Measurements from ENCODE around the gene SDF2L1. TPM values are rescaled to one million over a fixed set of nuclear protein-coding genes. Genes with fewer than 3 reads are reported as not detected.

SDF2L1 gene
- total and polyA plus RNA-seq, 2 of the 13 experiments (the other 11 are each of a cell fraction or from before 2014, with no cell fraction given), result 18.0 to 57.4 TPM

DNA sequence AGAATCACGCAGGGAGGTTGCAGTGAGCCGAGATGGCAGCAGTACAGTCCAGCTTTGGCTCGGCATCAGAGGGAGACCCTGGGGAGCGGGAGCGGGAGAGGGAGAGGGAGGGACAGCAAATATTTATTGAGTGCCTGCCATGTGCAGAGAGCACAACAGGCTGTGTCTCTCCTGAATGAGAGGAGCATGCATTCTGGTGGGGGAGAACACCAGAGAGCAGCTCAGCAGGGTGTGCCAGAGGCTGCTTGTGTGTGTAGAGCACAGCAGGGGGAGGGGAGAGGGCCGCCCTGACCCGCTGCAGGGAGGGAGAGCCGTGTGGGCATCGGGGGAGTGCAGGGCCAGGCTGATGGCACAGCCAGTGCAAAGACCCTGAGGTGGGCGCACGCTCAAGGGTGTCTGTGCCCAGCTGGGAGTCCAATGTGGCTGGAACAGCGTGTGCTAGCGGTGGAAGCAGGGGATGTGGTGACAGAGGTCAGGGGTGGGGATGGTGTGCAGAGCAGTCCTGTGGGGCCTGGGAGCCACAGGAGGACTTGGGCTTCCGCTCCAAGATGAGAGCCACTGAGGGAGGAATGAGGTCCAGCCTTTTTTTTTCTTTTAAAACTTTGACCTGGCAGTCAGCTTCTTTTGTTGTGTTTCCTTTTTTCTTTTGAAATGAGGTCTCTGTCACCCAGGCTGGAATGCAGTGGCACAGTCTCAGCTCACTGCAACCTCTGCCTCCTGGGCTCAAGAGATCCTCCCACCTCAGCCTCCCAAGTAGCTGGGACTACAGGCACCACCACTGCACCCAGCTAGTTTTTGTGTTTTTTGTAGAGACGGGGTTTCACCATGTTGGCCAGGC is 35.7 kb downstream of the SDF2L1 start (continued):
- TF ChIP-seq, protein P1, sequence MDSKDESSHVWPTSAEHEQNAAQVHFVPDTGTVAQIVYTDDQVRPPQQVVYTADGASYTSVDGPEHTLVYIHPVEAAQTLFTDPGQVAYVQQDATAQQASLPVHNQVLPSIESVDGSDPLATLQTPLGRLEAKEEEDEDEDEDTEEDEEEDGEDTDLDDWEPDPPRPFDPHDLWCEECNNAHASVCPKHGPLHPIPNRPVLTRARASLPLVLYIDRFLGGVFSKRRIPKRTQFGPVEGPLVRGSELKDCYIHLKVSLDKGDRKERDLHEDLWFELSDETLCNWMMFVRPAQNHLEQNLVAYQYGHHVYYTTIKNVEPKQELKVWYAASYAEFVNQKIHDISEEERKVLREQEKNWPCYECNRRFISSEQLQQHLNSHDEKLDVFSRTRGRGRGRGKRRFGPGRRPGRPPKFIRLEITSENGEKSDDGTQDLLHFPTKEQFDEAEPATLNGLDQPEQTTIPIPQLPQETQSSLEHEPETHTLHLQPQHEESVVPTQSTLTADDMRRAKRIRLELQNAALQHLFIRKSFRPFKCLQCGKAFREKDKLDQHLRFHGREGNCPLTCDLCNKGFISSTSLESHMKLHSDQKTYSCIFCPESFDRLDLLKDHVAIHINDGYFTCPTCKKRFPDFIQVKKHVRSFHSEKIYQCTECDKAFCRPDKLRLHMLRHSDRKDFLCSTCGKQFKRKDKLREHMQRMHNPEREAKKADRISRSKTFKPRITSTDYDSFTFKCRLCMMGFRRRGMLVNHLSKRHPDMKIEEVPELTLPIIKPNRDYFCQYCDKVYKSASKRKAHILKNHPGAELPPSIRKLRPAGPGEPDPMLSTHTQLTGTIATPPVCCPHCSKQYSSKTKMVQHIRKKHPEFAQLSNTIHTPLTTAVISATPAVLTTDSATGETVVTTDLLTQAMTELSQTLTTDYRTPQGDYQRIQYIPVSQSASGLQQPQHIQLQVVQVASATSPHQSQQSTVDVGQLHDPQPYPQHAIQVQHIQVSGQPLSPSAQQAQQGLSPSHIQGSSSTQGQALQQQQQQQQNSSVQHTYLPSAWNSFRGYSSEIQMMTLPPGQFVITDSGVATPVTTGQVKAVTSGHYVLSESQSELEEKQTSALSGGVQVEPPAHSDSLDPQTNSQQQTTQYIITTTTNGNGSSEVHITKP (CRISPR knock-in tag; IDR thresholded peaks at IDR 0.05; ENCODE audit: low read depth), result 0 out of 2 replicates have a peak, but pooled peaks have one; percentile 22
- TF ChIP-seq SMARCC2 (IDR thresholded peaks at IDR 0.05), result no peak
- TF ChIP-seq ISX (CRISPR knock-in tag; conservative IDR thresholded peaks at IDR 0.05), result no peak
- 0 out of 2 replicates have a peak, but pooled peaks have one; percentile 47 for TF ChIP-seq KDM3A (CRISPR knock-in tag; IDR thresholded peaks at IDR 0.05; ENCODE audit: low read depth)
- TF ChIP-seq PRPF4 (IDR thresholded peaks at IDR 0.05; ENCODE audit: low read depth, low read length, poor library complexity, severe bottlenecking), result no peak
- no peak for TF ChIP-seq ZNF597 (CRISPR knock-in tag; IDR thresholded peaks at IDR 0.05)
- TF ChIP-seq, protein P2, sequence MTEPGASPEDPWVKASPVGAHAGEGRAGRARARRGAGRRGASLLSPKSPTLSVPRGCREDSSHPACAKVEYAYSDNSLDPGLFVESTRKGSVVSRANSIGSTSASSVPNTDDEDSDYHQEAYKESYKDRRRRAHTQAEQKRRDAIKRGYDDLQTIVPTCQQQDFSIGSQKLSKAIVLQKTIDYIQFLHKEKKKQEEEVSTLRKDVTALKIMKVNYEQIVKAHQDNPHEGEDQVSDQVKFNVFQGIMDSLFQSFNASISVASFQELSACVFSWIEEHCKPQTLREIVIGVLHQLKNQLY (CRISPR knock-in tag; IDR thresholded peaks at IDR 0.05), result peak; percentile 70
- TF ChIP-seq NR0B2 (CRISPR knock-in tag; IDR thresholded peaks at IDR 0.05), result no peak
- peak; percentile 36; the same call in 1 of the 2 replicates for TF ChIP-seq RBFOX2 (IDR thresholded peaks at IDR 0.05; ENCODE audit: low read depth, low read length)
- TF ChIP-seq ZFX (CRISPR knock-in tag; IDR thresholded peaks at IDR 0.05; ENCODE audit: low read depth), result peak; percentile 35; the same call in 1 of the 2 replicates
- no peak for TF ChIP-seq EHMT2 (IDR thresholded peaks at IDR 0.05; ENCODE audit: borderline replicate concordance, low read depth, low read length)
- peak; percentile 76; the same call in 1 of the 2 replicates for TF ChIP-seq RBAK (CRISPR knock-in tag; IDR thresholded peaks at IDR 0.05)
- TF ChIP-seq ATF4 (CRISPR knock-in tag; IDR thresholded peaks at IDR 0.05), result no peak
- TF ChIP-seq ZBTB46 (CRISPR knock-in tag; IDR thresholded peaks at IDR 0.05; ENCODE audit: borderline replicate concordance), result no peak
- TF ChIP-seq, protein P3, sequence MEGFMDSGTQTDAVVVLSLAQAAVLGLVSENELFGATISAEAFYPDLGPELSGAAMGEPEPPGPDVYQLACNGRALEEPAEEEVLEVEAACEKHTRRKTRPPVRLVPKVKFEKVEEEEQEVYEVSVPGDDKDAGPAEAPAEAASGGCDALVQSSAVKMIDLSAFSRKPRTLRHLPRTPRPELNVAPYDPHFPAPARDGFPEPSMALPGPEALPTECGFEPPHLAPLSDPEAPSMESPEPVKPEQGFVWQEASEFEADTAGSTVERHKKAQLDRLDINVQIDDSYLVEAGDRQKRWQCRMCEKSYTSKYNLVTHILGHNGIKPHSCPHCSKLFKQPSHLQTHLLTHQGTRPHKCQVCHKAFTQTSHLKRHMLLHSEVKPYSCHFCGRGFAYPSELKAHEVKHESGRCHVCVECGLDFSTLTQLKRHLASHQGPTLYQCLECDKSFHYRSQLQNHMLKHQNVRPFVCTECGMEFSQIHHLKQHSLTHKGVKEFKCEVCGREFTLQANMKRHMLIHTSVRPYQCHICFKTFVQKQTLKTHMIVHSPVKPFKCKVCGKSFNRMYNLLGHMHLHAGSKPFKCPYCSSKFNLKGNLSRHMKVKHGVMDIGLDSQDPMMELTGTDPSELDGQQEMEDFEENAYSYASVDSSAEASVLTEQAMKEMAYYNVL (CRISPR knock-in tag; IDR thresholded peaks at IDR 0.05; ENCODE audit: borderline replicate concordance), result peak; percentile 58; the same call in 1 of the 2 replicates
- no peak for TF ChIP-seq ZNF33B (CRISPR knock-in tag; IDR thresholded peaks at IDR 0.05)
